ENCODE measurements around the gene SLC22A31. TPM values are rescaled to one million over a fixed set of nuclear protein-coding genes. Genes with fewer than 3 reads are reported as not detected.

The SLC22A31 gene
- total and polyA plus RNA-seq, 9 of the 15 experiments (the other 6 are each of a cell fraction or from before 2014, with no cell fraction given), result 0.29 to 2.2 (median 0.47) TPM; not detected in 3

- no peak for TF ChIP-seq ZMIZ1 (IDR thresholded peaks at IDR 0.05; ENCODE audit: low read depth in 2 of 2, low read length in 2 of 2)
- no peak for TF ChIP-seq SMARCB1 (IDR thresholded peaks at IDR 0.05; ENCODE audit: insufficient read length, low read depth)
- no peak for TF ChIP-seq ZNF518B (CRISPR knock-in tag; IDR thresholded peaks at IDR 0.05)
- no peak for TF ChIP-seq TBL1XR1 (IDR thresholded peaks at IDR 0.05; ENCODE audit: low read length in 2 of 2)
- no peak for TF ChIP-seq LEF1 (IDR thresholded peaks at IDR 0.05)
- TF ChIP-seq SMARCC2 (IDR thresholded peaks at IDR 0.05; ENCODE audit: low read depth), result no peak
- TF ChIP-seq HMG20B (CRISPR knock-in tag; IDR thresholded peaks at IDR 0.05), result no peak
- TF ChIP-seq NCOA6 (IDR thresholded peaks at IDR 0.05), result no peak
- no peak for TF ChIP-seq TAF1 (IDR thresholded peaks at IDR 0.05; ENCODE audit: control insufficient read depth, extremely low read depth, insufficient read depth, low read length, severe bottlenecking)
- TF ChIP-seq MTA2 (IDR thresholded peaks at IDR 0.05; ENCODE audit: low read depth), result no peak
- peak; percentile 41; the same call in 1 of the 2 replicates for TF ChIP-seq RAD51 (IDR thresholded peaks at IDR 0.05; ENCODE audit: borderline replicate concordance, low read depth)
- no peak for TF ChIP-seq ZNF586 (CRISPR knock-in tag; conservative IDR thresholded peaks at IDR 0.05)
- no peak for TF ChIP-seq FOXA3 (CRISPR knock-in tag; conservative IDR thresholded peaks at IDR 0.05 in 1 of 2, IDR thresholded peaks at IDR 0.05 in 1 of 2)
- no peak for TF ChIP-seq PRDM10 (IDR thresholded peaks at IDR 0.05; ENCODE audit: partially characterized antibody)
Measured at GRCh38 chr16:89171216-89172170, 28.8 kb downstream of the SLC22A31 start, which contains the start of gene CDH15 (continued).
